Tongue (tissue), 2 donors: ENCODE measurements around the gene HPCA. TPM values are rescaled to one million over a fixed set of nuclear protein-coding genes. Genes with fewer than 3 reads are reported as not detected.

Experiments
- DNase-seq: peaks from one replicate; pipeline ENCODE4 v3.0.0-alpha.2; 2015
- total RNA-seq: library from RNA; depleted of rRNA; stranded (reverse); fragments of >200 nt; gene quantifications from one replicate; pipeline ENCODE4 v1.2.3, GENCODE V29; 2014

The HPCA gene
- total RNA-seq, 1 donor from 2014 or later, result 0.21 TPM

GRCh38 chr1:32871364-32872191, 14.7 kb upstream of the HPCA start:
- DNase-seq, result peak; percentile 78

GRCh38 chr1:32872192-32872460, 14.2 kb upstream of the HPCA start:
- no peak for DNase-seq

- DNase-seq, result no peak
These were observed 12.8 kb upstream of the HPCA start for GRCh38 chr1:32873484-32873883.

GRCh38 chr1:32874860-32875752, 11.2 kb upstream of the HPCA start:
- no peak for DNase-seq

- DNase-seq, result peak; percentile 42
These were observed 9.7 kb upstream of the HPCA start for GRCh38 chr1:32876341-32877210.

DNA sequence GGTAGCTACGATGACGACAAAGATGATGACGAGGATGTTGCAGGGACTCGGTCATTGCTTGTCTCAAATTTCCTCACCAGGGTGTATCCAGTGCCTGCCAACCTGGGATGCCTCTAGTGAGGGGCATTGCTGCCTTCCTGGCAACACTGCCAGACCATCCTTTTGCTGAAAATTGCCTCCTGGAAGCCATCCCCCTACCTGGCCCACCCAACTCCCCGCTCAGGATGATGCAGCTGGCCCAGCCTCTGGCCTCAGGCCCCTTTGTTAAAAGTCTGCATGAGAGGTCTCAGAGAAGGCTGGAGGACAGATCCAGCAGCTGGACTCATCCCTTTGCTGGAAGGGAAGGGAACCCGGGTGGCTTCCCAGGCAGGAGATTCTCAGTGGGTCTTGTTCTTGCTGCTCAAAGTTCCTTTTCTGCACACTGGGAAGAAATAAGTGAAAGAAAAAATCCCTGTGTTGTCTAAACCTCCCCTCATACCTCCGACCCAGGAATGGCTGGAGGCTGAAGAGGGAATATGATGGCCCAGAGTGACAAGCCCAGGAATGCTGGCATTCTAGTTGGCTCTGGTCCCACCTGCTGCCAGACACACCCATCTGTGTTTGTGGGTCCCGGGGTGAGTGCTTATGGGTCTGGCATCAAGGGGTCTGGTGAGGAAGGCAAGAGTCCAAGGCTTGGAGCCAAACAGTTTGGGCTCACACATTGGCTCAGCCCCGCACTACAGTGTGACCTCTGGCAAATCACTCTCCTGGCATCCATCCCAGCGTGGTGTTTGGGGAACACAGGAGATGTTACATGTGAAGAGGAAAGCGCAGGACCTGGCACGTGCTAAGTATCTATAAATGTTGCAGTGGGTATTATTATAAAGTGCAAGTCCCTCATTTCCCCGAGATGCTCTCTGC, 8.8 kb upstream of the HPCA start:
- DNase-seq, result peak; percentile 47

GRCh38 chr1:32878183-32878582, 8.1 kb upstream of the HPCA start:
- DNase-seq, result no peak

- DNase-seq, result no peak
These were observed 7.7 kb upstream of the HPCA start for GRCh38 chr1:32878637-32879041.

DNA sequence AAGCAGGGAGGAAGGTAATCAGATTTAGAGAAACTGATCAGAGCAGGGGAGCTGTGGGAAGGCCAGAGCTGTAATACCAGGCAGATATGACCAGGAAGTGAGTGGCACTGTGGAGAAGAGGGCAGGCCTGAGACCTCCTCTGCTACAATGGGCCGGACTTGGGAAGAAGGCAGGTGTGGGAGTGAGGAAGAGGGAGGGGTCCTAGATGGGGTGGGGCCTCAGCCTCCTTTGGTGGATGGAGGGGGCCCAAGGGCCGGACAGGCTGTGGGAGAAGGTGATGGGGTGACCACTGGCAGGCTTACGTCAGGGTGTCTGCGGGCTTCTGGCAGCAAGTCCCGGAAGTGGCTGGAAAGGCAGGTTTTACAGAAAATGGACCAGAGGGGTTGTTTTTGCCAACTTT, 5.0 kb upstream of the HPCA start:
- DNase-seq, result no peak

- peak; percentile 19 for DNase-seq
These were observed 4.1 kb upstream of the HPCA start for GRCh38 chr1:32881871-32882850.

DNA sequence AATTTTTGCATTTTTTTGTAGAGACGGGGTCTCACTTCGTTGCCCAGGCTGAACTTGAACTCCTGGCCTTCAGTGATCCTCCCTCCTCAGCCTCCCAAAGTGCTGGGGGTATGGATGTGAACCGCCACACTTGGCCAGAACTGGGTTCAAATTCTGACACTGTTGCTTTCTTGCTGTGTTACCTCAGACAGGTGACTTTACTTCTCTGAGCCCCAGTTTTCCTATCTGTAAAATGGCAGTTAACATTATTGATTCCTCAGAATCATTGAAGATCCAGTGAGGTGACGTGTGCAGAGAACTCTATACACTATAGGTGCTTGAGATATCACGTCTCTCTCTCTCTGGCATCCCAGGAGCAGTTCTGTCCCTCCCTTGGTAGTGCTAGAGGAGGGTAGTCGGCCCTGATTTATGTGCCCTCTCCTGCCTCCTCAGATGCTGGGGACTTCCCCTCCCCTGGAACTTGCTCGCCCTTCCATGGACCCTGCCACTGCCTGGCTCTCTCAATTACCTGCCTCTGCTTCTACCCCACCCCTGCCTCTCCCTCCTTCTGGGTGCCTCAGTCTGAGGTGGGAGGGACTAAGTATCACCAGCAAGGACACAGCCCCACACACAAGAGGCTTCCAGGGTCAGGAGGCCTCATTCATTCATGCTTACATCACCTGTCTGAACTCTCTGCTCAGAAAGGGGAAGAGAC, 2.8 kb upstream of the HPCA start:
- DNase-seq, result no peak

DNA sequence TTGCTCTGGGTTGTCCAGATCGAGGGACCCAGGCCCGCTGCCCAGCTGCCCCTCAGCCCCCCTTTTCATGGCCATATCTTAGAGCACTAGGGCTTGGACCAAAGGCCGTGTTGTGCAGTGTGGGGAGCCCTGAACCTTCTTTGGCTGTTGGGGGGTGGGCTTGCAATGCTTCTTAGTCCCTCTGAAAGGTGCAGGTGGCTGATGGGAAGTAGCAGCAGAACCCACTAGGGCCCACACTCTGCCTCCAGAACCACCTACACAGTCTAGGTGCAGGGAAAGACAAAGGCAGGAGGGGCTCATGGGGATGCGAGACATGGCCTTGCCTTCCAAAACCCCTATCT, 2.3 kb upstream of the HPCA start:
- DNase-seq, result no peak

- DNase-seq, result no peak
These were observed 1.6 kb upstream of the HPCA start for GRCh38 chr1:32884726-32885125.

DNA sequence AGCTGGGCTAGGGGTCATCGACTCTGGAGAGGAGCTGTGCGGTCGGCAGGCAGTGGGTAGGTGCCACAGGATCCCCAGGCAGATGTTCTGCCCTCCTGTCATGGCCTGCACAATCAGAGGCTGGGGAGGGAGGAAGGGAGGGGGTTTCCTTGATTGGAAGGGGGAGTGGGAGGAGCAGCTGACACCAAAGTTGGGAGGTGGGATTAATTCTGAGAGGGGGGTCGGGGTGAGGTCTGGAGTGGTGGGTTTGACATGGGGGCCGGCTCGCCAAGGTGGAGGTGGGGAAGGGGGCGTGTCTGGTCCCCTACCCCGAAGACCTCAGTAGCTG, 651 bp upstream of the HPCA start:
- DNase-seq, result no peak

GRCh38 chr1:32886828-32887414, 630 bp downstream of the HPCA start:
- DNase-seq, result no peak

- no peak for DNase-seq
These were observed 1.3 kb downstream of the HPCA start for GRCh38 chr1:32887623-32888022.

DNA sequence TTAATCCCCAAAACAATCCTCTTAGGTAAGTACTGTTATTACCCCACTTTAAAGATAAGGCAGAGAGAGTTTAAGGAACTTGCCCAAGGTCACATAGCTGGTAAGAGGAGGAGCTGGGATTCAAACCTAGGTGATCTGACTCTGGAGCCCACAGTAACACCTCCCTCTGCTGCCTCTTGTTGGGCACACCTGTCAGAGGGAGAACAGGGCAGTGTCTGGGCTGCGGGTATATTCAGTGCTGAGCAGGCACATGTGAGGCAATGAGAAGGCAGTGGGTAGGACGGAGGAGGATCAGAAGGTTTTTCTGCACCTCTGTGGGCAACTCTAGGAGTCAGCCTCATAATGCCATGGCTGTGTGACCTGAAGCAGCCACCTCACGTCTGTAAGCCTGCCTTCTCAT, 1.8 kb downstream of the HPCA start:
- no peak for DNase-seq

DNA sequence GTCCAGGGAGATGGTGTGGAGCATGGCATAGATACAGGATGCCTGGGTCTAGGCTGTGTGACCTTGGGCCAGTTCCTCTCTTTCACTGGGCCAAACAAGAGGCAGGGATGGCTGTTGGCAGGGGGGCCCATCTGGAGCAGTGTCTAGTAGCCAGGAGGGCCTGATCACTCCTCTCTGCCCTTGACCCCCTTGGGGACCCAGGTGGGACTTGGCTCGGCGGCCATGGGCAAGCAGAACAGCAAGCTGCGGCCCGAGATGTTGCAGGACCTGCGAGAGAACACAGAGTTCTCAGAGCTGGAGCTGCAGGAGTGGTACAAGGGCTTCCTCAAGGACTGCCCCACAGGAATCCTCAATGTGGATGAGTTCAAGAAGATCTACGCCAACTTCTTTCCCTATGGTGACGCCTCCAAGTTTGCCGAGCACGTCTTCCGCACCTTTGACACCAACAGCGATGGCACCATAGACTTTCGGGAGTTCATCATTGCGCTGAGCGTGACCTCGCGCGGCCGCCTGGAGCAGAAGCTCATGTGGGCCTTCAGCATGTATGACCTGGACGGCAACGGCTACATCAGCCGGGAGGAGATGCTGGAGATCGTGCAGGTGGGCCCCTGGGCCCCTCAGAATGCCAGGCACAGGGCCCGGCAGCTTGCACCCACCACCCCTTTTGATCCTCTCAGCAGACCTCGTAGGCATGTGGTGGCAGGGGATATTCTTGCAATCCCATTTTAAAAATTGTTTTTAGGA, 2.6 kb downstream of the HPCA start:
- no peak for DNase-seq

- no peak for DNase-seq
These were observed 3.5 kb downstream of the HPCA start for GRCh38 chr1:32889731-32890278.
